KOPT-K1 (cell line): ENCODE measurements around the gene CLSTN2.
"Not testable (repeated sequence)": the region's sequence is repeated elsewhere in the genome, so short reads cannot be mapped to it uniquely, and the experiment has no call there.

Experiments
- H3K27ac ChIP-seq: fragments of 200-600 bp; sonication (generic); 2 replicates; pipeline ENCODE4 v1.5.1; 2016; ENCODE audit warnings: antibody characterized with exemption, mild to moderate bottlenecking, low read depth, low read length; ENCODE audit not compliant: poor library complexity, severe bottlenecking
- H3K36me3 ChIP-seq: fragments of 200-600 bp; sonication (generic); 2 replicates; pipeline ENCODE4 v1.5.1; 2017; ENCODE audit warnings: antibody characterized with exemption, mild to moderate bottlenecking, low read length, moderate library complexity; ENCODE audit not compliant: insufficient read depth
- H3K9me3 ChIP-seq: fragments of 200-600 bp; sonication (generic); 2 replicates; pipeline ENCODE4 v1.5.1; 2017; ENCODE audit warnings: antibody characterized with exemption, low read length, mild to moderate bottlenecking; ENCODE audit not compliant: insufficient read depth, poor library complexity, severe bottlenecking

Gene CLSTN2

DNA sequence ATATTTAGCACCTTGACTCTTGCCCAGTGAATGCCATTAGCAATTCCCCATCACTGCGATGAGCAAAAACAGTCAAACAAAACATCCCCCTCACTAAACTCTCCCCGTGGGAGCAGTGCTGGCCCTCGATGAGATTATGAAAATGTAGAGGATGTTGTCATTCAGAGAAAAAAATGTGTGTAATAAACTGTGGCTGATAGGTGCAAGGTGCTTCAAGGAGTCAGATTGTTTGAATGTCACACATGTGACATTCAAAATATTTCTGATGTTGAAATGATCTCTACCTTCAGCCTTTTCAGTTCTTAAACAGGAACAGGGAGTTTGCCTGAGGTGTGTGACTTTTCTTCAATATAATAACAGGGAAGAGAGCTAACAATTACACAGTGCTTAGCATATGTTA lies 461.1 kb downstream of the CLSTN2 start:
- no peaks in the 10 kb centered on the region for H3K9me3 ChIP-seq
- no peak overlapping the region for H3K27ac ChIP-seq
- no peaks in the 10 kb centered on the region for H3K36me3 ChIP-seq

DNA sequence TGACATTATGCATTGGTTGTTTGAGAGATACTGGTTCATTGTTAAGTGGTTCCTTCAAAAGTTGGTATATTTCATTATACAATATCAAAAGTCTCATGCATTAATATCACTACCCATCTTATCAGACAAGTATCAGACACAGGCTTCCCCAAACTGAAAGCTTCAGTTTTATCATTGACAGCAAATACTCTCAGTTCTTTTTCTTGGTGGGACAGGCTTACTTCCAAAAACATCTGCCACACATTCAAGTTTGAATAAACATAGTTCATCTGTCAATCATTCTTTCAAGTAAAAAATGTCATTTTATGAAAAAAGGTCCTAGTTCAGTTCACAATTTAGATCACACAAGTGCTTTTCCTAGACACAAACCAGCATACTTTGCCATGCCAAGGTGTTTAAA lies 462.9 kb downstream of the CLSTN2 start:
- Histone ChIP-seq H3K27ac (no peak overlapping the region), H3K36me3 (no peaks in the 10 kb centered on the region), H3K9me3 (no peaks in the 10 kb centered on the region)

DNA sequence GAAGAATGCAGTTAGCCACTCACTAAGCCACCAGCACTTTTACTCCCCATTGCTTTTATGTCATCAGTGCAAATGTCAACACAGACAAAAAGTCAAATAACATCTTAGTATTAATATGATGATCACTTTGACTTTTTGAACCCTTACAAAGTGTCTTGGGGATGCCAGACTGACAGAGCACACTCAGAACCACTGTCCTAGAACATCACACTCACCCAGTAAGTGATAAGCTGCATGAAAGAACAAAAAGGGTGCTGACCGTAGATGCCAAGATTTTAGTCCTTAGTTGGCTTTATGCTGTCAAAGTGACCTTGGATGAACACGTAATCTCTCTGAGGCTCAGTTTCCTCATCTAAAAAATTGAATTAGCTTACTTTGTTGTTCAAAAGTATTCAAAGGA lies 463.4 kb downstream of the CLSTN2 start:
- Histone ChIP-seq H3K27ac (no peak overlapping the region), H3K9me3 (no peaks in the 10 kb centered on the region), H3K36me3 (no peaks in the 10 kb centered on the region)

DNA sequence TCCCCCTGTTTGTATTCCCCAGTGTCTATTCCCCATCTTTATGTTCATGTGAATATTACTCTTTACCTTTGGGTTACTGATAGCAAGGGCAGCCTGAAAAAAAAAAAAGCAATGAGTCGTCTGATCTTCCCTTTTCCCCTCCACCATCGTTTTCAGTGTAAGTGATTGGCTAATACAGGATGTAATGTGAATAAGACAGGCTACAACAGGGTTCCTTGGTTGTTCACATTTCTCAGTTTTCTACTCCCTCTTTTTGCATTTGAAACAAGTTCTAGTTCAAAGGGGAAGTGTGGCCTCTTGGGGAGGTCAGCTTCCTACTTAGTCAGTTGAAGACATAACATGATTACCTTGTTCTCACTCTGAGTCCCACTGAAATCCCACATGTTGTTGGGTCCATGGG lies 464.9 kb downstream of the CLSTN2 start:
- Histone ChIP-seq H3K36me3 (no peaks in the 10 kb centered on the region), H3K9me3 (no peaks in the 10 kb centered on the region), H3K27ac (no peak overlapping the region)

DNA sequence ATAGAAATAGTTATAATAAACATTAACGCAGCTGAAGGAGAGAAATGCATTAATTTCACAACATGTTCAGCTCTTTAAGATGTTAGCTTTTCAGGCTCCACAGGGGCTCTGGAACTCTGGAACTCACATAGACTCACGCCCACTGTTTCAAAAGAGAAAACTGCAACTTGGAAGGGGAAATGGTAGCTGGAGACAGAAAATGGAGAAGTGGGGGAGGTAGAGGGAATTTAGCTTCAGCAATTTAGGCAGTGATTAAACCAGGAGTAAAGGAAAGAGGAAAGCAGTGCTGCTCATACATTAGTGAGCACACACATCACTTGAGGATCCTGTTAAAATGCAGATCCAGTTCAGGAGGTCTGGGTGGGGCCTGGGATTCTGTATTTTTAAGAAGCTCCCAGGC lies 468.1 kb downstream of the CLSTN2 start:
- Histone ChIP-seq H3K9me3 (no peaks in the 10 kb centered on the region), H3K36me3 (no peaks in the 10 kb centered on the region), H3K27ac (no peak overlapping the region)

DNA sequence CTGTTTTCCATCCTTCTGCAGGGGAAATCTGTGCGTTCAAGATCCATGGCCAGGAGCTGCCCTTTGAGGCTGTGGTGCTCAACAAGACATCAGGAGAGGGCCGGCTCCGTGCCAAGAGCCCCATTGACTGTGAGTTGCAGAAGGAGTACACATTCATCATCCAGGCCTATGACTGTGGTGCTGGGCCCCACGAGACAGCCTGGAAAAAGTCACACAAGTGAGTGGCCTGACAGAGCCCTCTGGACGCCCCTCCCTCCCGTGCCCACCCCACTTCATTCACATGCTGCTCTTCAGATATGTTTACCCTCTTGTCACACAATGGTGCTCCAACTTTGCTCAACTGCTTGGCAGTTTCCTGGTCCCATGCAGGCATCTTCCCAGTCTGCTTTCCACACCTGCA lies 468.6 kb downstream of the CLSTN2 start:
- Histone ChIP-seq H3K9me3 (no peaks in the 10 kb centered on the region), H3K27ac (no peak overlapping the region), H3K36me3 (no peaks in the 10 kb centered on the region)

DNA sequence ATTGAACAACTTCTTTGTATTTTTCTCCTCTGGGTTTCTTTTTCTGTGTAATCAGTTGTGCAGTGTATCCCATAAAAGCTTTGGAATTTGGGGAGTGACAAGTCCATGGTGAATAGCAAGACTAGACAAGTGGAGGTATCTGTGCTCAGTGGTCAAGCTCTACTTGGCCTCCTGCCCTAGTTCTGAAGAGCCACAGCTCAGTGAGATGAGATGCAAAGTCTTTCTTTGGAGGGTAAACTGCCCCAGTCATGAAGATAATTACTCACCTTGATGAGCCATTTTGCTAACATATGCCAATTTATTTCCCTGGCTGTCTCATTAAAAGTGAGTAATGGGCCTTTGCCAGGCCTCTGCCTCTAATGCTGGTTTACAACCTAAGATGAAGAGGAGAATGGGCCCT lies 471.7 kb downstream of the CLSTN2 start:
- Histone ChIP-seq H3K27ac (no peak overlapping the region), H3K36me3 (no peaks in the 10 kb centered on the region)

DNA sequence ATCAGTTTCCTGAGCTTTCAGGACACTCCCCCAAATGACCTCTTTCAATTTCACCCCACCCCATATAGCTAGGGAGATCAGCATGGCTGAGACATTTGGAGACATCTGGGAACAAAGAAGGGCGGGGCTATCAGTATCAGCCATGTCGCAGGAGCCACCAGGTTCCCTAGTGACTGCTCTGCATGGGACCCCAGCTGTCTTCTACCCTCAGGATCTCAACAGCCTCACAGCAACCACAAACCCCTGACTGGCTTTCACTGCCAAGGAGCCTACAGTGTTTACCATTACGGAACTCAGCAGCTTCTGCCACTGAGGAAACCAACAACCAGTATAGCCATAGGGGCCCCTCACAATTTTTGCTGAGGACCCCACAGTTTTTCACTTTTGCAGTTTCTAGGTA lies 473.3 kb downstream of the CLSTN2 start:
- Histone ChIP-seq H3K27ac (no peak overlapping the region), H3K36me3 (no peaks in the 10 kb centered on the region)

More for the DNA sequence above, 471.7 kb downstream of the CLSTN2 start:
- no peaks in the 10 kb centered on the region for H3K9me3 ChIP-seq

DNA sequence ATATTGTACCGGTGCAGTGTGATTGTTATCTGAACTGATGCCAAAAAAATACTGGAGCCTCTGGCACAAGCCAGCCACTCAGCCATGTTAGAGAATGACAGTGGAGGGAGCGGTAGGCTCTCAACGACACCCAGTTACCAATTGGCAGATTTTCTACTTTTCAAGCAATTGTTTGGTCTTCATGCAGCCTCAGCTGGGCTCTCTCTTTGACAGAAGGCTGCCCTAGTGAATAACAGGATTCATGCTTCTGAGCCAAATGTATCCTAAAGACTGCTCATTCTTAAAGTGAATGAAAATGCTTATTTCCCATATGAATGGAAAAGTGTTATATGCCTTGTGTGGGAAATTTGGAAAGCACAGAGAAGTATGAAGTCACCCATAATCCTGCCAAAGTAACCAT lies 481.7 kb downstream of the CLSTN2 start:
- H3K36me3 ChIP-seq: no peaks in the 10 kb centered on the region
- H3K27ac ChIP-seq: no peak overlapping the region
- H3K9me3 ChIP-seq: no peaks in the 10 kb centered on the region

More for the DNA sequence above, 473.3 kb downstream of the CLSTN2 start:
- no peaks in the 10 kb centered on the region for H3K9me3 ChIP-seq

DNA sequence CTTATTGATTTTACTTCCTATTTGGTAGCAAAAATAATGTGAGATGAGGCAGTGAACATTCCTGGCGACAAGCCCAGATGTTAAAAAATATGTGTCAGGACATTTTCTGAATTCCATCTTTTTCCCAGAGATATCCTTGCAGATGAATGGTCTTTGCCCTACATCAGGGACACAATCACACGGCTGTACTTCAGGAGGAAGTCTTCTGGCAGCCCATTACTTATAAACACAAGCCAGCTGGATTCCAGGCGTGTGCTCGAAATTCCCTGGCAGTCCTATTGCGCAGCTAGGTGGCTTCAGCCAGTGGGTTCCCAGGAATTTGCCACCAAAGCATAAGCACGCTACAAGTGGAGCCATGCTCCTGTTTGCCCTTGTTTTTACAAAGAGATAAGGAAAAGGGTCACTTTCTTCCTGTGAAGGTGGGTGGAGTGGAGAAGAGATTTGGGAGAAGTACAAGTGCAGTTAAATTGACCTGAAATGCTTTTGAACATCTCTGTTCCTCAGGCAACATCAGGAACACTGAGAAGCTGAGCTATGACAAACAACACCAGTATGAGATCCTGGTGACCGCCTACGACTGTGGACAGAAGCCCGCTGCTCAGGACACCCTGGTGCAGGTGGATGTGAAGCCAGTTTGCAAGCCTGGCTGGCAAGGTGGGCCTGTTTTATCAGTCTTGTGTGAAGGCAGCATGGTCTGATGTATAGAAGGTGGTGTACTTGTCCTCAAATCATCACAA lies 485.8 kb downstream of the CLSTN2 start:
- Histone ChIP-seq H3K36me3 (no peaks in the 10 kb centered on the region), H3K27ac (no peak overlapping the region), H3K9me3 (no peaks in the 10 kb centered on the region)

DNA sequence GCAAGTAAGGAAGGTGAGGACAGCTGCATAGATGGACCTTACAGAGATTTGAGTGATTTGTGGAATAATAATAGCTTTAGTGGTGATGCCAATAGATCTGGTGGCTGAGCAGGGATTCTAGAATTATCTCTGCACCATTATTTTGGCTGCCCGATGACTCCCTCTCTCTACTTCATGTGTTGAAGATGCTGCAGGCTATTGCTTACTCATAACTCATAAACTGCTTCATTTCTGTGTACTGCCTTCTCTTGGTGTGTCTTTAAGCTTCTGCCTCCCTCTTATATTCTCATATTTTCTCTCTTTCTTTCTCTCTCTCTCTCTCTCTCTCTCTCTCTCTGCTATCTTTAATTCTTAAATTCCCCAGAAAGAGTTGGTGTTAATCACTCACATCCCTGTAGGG lies 486.9 kb downstream of the CLSTN2 start:
- Histone ChIP-seq H3K9me3 (no peaks in the 10 kb centered on the region), H3K27ac (no peak overlapping the region), H3K36me3 (no peaks in the 10 kb centered on the region)

DNA sequence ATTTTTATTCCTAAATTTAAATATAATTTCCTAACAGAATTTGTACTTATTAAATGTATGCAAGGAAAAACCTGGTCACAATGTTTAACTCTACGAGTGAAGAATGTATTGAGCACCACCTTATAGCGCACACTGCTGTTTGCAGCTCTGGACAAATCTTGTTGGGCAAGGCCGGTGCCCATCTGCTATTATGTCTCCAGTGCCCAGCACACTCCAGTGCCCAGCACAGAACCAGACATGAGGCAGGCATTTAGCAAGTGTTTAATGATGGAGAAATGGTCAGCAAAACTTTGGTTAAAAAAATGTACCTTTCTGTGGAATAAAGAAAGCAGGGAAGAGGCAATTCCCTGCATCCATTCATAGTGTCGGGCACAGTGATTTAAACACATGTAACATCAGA lies 488.2 kb downstream of the CLSTN2 start:
- Histone ChIP-seq H3K27ac (no peak overlapping the region), H3K9me3 (no peaks in the 10 kb centered on the region), H3K36me3 (no peaks in the 10 kb centered on the region)

DNA sequence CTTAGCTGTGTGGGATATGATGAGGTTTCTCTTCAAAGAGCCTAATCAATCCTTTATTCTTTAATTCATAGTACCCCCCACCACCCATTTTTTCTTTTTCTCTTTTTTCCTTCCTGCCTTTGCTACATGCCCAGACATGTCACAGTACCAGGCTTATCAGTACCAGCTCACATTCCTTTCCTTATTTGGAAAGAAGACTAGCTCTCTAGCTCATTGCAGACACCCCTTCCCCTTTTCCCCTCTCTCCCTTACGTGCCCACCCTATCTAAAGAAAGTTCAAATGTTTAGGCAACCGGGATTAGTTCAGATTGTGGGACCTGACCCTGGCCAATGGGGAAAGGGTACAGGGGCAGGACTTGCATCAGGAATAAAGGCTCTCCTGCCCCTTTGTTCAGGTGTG lies 488.6 kb downstream of the CLSTN2 start:
- H3K9me3 ChIP-seq, H3K27ac ChIP-seq, H3K36me3 ChIP-seq: not testable (repeated sequence)

DNA sequence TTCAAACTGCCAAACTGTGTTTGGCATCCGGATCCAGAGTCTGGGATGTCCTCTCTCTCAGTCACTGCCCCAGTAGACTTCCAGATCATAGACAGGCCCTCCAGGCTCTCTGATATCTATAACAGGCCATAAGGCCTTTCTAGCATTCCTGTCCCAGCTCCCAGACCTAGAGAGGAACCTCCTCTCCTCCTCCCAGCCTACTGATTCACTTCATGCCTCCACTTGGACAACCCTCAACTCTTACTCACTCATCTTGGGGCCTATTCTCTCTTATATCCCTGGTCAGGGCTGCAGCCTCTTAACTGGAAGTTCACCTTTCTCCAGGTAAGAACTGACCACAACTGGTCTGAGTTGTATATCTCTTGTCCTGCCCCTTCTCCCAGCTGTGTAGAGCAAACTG lies 489.2 kb downstream of the CLSTN2 start:
- Histone ChIP-seq H3K36me3 (no peaks in the 10 kb centered on the region), H3K9me3 (no peaks in the 10 kb centered on the region), H3K27ac (no peak overlapping the region)

DNA sequence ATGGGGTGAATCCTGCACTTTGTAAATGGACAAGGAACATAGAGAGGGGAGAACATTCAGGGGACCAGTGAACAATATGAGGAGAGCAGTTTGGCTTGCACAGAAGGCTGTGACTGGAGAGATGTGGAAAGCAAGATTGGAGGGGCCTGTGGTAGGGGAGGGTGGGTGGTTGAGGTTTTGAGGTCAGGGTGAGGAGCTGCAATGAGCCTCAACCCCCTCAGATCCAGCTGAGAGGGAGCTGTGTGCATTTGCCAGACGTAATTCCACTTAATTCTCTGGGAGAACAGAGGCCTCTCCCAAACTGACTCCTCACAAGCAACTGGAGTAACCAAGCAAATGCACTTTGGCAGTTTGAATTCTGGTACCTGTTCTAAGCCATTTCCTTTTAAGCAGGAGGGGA lies 489.7 kb downstream of the CLSTN2 start:
- H3K9me3 ChIP-seq: no peaks in the 10 kb centered on the region
- H3K27ac ChIP-seq: no peak overlapping the region
- no peaks in the 10 kb centered on the region for H3K36me3 ChIP-seq

DNA sequence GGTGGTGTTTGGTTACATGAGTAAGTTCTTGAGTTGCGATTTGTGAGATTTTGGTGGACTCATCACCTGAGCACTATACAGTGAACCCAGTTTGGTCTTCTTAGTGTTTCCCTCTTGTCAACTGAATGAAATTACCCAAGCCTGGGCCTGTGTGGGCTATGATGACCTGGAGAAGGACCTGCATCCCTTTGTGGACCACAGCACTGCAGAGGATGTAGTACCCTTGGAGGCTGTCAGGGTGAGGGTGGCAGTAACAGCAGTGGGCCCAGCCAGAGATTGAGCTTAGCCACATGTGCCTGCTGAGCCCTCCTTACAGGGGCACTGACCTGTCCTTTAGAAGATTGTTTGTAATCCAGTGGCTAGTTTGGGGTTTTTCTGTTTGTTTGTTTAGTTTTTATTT lies 492.8 kb downstream of the CLSTN2 start:
- H3K27ac ChIP-seq: no peak overlapping the region
- H3K36me3 ChIP-seq: no peaks in the 10 kb centered on the region
- no peaks in the 10 kb centered on the region for H3K9me3 ChIP-seq
